WI38 (cell line): Measurements from ENCODE around the gene ESPL1.
A peak's percentile ranks its signal among the peaks of the same experiment; 100 is the strongest.
"Not testable (repeated sequence)": the region's sequence is repeated elsewhere in the genome, so short reads cannot be mapped to it uniquely, and the experiment has no call there.

ENCODE experiments used
- H3K4me3 ChIP-seq: 2 replicates; pipeline ENCODE4 v1.5.1; 2011; ENCODE audit warnings: low read depth, mild to moderate bottlenecking, control low read depth, low read length
- CTCF ChIP-seq: IDR thresholded peaks from 2 replicates; pipeline ENCODE4 v1.5.1; 2012; ENCODE audit warnings: low read depth, mild to moderate bottlenecking, control low read depth, low read length

ESPL1 gene

GRCh38 chr12:53327435-53328042 is 59.4 kb downstream of the ESPL1 start:
- H3K4me3 ChIP-seq, result no peak overlapping the region
- peak; percentile 16; the same call in 1 of the 2 replicates for TF ChIP-seq CTCF

GRCh38 chr12:53328043-53328435 is 59.9 kb downstream of the ESPL1 start:
- no peak for TF ChIP-seq CTCF
- no peak overlapping the region for H3K4me3 ChIP-seq

- TF ChIP-seq CTCF, result no peak
Measured at GRCh38 chr12:53330671-53331070, 62.6 kb downstream of the ESPL1 start.

GRCh38 chr12:53332339-53332738 is 64.2 kb downstream of the ESPL1 start:
- H3K4me3 ChIP-seq, result not testable (repeated sequence)

More at GRCh38 chr12:53330671-53331070, 62.6 kb downstream of the ESPL1 start:
- no peak overlapping the region for H3K4me3 ChIP-seq

GRCh38 chr12:53332744-53333143 is 64.6 kb downstream of the ESPL1 start:
- H3K4me3 ChIP-seq, result no peak overlapping the region
- no peak for TF ChIP-seq CTCF

- H3K4me3 ChIP-seq, result no peak overlapping the region
- no peak for TF ChIP-seq CTCF
Measured at GRCh38 chr12:53333289-53333688, 65.2 kb downstream of the ESPL1 start.

- TF ChIP-seq CTCF, result no peak
- H3K4me3 ChIP-seq, result no peak overlapping the region
Measured at GRCh38 chr12:53333845-53334244, 65.7 kb downstream of the ESPL1 start.

GRCh38 chr12:53334822-53335221 is 66.7 kb downstream of the ESPL1 start:
- no peak for TF ChIP-seq CTCF

More at GRCh38 chr12:53334822-53335221, 66.7 kb downstream of the ESPL1 start:
- no peak overlapping the region for H3K4me3 ChIP-seq
